HG03558 (cell line): ENCODE measurements around the gene TUBB4B.
"Not testable (repeated sequence)": the region's sequence is repeated elsewhere in the genome, so short reads cannot be mapped to it uniquely, and the experiment has no call there.

Source experiments
- ATAC-seq: cut with Tn5 transposase; IDR thresholded peaks from one replicate; pipeline ENCODE4 v1.9.1; 2021; ENCODE audit warnings: moderate number of reproducible peaks; ENCODE audit not compliant: unreplicated experiment; ENCODE audit errors: extremely low read depth

The TUBB4B gene

GRCh38 chr9:137250329-137251193 is 9.5 kb downstream of the TUBB4B start:
- ATAC-seq = no peak

DNA sequence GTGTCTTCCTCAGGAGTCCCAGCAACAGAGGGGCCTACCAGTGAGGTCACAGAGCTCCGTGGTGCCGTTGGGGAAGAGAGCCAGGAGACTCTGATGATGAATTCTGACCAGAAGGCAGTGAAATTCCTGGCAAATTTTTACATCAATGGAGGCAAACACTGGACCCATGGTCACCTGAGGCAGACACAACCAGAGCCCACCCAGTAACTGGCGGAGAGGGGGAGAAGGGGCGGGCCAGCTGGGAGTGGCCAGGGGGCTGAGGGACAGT is 10.0 kb downstream of the TUBB4B start, which contains the start of gene STPG3:
Gene STPG3, plus strand, starts transcription at position 93 of the 268 bp plus-strand sequence. Its CDS starts 1 bp downstream, at position 94.
- ATAC-seq = no peak

DNA sequence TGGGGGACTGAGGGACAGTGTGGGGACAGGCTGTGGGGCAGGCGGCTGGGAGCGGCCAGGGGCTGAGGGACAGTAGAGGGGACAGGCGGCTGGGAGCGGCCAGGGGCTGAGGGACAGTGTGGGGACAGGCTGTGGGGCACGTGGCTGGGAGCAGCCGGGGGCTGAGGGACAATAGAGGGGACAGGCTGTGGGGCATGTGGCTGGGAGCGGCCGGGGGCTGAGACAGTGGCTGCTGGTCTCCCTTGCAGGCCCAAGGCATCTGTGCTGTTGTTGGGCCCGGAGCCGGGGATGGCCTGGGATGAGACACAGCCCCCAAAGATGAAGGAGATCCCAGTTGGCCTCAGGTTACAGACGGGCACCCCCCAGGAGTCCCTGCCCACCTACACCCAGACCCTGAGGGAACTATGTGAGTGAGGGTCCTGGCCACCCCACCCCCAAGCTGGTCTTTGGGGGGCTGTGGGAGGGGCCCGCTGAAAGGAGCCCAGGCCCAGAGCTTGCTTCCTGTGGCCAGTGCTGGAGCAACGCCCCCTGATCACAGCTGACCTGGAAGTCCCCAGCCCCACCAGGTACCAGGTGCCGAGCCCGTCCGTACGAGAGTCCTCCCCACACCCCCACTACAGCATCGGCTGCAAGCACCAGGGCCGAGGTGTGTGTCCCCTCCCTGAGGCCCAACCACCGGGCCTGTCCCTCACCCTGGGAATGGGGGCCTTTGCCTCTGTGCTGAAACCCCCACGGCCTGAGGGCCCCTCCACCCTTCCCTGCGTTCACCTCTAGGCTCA is 10.6 kb downstream of the TUBB4B start:
- ATAC-seq = no peak

DNA sequence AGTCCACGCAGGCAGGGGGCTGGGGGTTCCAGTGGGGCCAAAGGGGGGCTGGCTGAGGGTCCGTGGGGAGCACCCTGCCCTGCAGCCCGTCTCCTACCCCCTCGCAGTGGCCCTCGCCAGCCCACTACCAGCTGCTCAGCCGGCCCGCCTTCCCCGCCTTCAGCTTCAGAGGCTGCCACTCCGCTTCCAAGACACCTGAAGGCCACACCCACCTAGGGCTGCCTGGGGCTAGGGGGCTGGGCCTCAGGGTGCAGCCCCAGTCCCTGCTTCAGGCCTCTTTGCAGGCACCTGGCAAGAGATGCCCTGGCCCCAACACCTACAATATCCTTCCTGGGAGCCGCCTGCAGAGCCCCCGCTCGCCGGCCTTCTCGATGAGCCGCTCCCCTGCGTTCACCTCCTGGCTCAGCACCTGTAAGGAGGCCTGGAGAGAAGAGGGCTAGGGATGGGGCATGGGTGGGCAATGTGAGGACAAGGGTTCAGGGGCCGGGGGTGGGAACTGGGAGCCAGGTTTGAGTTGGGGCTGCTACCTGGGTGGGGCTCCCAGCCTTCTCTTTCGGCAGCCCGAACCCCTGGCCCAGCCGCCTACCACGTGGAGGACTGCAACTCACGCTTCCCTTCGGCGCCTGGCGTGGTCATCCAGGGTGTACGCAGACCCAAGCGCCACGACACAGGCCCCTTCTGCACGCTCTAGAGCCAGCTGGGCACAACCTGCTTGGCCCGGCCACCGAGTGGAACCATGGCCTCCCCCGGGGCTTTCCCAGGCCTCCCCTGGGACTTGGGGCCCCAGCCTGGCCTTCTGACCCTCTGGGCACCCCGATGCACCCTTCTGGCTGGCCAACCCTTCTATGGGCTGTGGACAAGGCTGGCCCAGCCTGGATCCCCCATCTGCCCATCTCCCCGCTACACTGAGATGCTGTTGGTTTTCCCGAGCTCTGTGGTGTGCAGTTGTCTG is 11.7 kb downstream of the TUBB4B start:
- no peak for ATAC-seq

- ATAC-seq = no peak
These were observed 12.9 kb downstream of the TUBB4B start for GRCh38 chr9:137253717-137254623.

DNA sequence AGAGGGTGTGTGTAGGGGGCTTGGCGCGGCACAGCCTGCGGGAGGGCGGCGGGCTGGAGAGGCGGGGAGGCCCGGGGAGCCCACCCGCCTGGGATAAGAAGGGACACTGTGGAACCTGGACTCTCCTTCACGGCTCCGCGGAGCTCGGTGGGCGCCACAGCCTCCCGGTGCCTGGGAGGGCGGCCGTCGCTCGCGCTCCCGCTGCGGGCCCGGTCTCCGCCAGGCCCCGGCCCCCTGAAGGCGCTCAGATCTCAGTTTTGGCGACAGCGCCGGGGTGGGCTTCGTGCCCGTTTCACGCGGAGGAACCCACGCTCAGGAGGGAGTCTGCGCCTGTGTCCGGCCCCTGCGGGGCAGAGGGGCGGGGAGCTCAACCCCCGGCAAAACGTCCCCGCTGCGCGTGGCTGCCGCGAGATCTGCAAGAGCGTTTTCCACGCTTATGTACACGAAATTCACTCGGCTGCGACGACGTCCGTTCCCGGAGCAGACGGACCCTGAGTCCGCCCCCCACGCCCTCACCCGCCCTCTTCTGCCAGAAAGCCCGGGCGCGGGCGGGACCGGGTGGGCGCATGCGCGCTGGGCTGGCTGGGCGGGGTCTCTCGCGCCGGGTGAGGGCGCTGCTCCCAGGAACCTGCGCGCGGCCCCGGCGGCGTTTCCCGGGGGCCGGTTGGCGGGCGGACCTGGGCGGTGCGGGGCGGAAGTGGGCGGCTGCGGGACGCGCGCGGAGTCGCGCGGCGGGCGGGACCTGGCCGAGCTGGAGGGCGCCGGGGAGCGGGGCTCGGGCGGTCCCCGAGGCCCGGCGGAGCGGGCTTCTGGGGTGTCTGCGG is 13.7 kb downstream of the TUBB4B start, which contains the start of gene NELFB:
Gene NELFB, plus strand, starts transcription at position 704 of the 824 bp plus-strand sequence.
- ATAC-seq = peak; percentile 39

DNA sequence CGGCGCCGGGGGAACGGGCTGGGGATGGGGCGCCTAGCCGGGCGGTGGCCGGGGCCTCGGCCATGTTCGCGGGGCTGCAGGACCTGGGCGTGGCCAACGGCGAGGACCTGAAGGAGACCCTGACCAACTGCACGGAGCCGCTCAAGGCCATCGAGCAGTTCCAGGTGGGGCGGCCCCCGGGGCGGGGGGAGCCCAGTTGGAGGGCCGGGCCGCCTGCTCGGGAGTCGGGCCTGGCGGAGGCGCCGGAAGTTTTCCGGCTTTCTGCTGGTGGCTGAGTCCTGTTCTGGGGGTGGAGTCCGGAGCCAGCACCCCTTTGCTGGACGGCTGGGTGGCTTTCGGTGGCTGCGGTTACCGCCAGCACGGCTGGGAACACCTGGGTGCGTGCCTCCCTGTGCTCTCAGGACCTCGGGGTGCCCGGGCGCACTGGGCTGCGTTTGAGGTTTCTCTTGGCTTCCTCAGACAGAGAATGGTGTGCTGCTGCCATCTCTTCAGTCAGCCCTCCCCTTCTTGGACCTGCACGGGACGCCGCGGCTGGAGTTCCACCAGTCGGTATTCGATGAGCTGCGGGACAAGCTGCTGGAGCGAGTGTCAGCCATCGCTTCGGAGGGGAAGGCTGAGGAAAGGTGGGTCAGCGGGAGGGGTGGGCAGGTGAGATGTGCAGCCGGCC is 14.5 kb downstream of the TUBB4B start:
- ATAC-seq = no peak

DNA sequence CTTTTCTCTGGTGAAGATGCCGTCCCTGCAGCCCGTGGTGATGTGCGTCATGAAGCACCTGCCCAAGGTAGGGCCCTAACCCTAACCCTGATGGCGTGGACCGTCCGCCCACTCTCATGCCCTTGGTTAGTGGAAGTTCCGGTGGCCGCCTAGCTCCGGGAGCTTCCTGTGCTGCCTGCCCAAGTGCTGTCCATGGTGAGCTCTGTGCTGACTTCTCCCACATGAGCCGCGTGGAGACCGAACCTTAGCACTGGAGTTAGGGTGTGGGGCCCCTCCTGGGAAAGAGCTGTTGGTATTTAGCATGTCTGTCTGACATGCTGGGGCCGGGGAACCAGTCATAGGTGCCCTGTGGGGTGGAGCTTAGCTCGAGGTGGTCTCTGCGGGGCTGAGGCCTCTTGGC is 15.3 kb downstream of the TUBB4B start:
- ATAC-seq = no peak

GRCh38 chr9:137256856-137257255 is 15.8 kb downstream of the TUBB4B start:
- ATAC-seq = no peak

DNA sequence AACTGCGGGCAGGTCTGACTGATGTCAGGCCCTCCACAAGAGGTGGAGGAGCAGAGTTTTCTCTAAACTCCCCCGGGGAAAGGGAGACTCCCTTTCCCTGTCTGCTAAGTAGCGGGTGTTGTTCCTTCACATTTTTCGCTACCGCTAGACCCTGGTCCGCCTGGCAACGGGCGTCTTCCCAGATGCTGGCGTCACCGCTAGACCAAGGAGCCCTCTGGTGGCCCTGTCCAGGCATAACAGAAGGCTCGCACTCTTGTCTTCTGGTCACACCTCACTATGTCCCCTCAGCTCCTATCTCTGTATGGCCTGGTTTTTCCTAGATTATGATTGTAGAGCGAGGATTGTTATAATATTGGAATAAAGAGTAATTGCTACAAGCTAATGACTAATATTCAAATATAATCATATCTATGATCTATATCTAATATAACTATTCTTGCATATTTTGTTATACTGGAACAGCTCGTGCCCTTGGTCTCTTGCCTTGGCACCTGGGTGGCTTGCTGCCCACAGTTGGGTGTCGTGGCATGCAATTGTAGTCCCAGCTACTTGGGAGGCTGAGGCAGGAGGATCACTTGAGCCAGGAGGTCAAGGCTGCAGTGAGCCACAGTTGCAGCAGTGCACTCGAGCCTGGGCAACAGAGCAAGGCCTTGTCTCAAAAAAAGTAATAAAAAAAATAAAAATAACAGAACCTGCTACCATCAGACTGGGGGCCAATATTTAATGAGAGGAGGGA is 21.3 kb downstream of the TUBB4B start:
- ATAC-seq = not testable (repeated sequence)

DNA sequence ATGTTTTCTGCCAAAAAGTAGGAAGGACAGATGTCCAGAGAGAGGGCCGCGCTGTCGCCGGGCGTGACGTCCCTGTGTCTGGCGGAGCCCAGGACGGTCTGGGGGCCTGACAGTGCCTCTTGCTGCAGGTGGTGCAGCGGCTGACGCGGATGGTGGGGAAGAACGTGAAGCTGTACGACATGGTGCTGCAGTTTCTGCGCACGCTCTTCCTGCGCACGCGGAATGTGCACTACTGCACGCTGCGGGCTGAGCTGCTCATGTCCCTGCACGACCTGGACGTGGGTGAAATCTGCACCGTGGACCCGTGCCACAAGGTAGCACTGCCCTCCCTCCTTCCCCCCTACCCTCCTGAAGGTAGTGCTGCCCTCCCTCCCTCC is 21.8 kb downstream of the TUBB4B start:
- ATAC-seq = no peak

- ATAC-seq = no peak
These were observed 22.4 kb downstream of the TUBB4B start for GRCh38 chr9:137263506-137263905.

- ATAC-seq = no peak
These were observed 23.0 kb downstream of the TUBB4B start for GRCh38 chr9:137264067-137264466.

GRCh38 chr9:137265496-137266161 is 24.5 kb downstream of the TUBB4B start:
- no peak for ATAC-seq

- ATAC-seq = no peak
These were observed 25.1 kb downstream of the TUBB4B start for GRCh38 chr9:137266162-137266527.

DNA sequence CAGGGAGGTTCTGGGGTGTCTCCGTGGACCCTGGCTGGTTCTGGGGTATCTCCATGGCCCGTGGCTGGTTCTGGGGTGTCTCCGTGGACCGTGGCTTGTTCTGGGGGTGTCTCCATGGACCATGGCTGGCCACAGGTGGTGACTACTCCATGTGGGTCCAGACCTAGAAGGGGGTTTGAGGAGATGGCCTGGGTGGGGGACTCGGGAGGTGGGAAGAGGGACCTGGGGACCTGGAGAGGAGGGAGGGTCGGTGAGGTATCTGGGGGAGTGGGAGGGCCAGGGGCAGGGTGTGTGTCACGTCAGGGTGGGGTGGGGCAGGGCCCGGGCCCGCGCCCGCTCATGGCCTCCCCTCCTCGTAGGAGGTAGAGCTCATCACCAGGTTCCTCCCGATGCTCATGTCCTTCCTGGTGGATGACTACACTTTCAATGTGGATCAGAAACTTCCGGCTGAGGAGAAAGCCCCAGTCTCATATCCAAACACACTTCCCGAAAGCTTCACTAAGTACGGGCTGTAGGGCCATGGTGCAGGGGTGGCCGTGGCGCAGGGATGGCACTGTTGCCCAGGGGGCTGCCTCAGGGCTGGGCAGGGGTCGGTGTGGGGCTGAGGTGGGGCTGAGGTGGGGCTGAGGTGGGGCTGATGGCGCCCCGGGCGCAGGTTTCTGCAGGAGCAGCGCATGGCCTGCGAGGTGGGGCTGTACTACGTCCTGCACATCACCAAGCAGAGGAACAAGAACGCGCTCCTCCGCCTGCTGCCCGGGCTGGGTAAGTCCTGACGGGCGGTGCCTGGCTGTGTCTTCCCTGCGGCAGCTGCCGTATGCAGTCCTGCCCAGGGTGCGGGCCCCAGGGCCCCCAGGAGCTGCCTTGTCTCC is 25.7 kb downstream of the TUBB4B start:
- ATAC-seq = no peak
